ENCODE data around the gene UQCRH.

GRCh38 chr1:46256523-46256922 is 47.0 kb upstream of the UQCRH start:
- TF ChIP-seq, protein P1, sequence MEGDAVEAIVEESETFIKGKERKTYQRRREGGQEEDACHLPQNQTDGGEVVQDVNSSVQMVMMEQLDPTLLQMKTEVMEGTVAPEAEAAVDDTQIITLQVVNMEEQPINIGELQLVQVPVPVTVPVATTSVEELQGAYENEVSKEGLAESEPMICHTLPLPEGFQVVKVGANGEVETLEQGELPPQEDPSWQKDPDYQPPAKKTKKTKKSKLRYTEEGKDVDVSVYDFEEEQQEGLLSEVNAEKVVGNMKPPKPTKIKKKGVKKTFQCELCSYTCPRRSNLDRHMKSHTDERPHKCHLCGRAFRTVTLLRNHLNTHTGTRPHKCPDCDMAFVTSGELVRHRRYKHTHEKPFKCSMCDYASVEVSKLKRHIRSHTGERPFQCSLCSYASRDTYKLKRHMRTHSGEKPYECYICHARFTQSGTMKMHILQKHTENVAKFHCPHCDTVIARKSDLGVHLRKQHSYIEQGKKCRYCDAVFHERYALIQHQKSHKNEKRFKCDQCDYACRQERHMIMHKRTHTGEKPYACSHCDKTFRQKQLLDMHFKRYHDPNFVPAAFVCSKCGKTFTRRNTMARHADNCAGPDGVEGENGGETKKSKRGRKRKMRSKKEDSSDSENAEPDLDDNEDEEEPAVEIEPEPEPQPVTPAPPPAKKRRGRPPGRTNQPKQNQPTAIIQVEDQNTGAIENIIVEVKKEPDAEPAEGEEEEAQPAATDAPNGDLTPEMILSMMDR (IDR thresholded peaks at IDR 0.05), result no peak
- no peak for TF ChIP-seq ZFX (IDR thresholded peaks at IDR 0.05; ENCODE audit: borderline replicate concordance)

Measured in 22Rv1 (cell line).